IPS-18a (cell line): ENCODE data around the gene MCL1.
"Not testable (repeated sequence)": the region's sequence is repeated elsewhere in the genome, so short reads cannot be mapped to it uniquely, and the experiment has no call there.

ENCODE experiments used
- H3K27ac ChIP-seq: one replicate; pipeline ENCODE4 v1.5.1; 2013; ENCODE audit warnings: low read length
- H3K27me3 ChIP-seq: one replicate; pipeline ENCODE4 v1.6.1; 2013; ENCODE audit warnings: mild to moderate bottlenecking, low read length; ENCODE audit not compliant: control insufficient read depth, insufficient read depth
- H3K36me3 ChIP-seq: one replicate; pipeline ENCODE4 v1.6.1; 2013; ENCODE audit warnings: low read depth, low read length; ENCODE audit not compliant: control insufficient read depth
- H3K4me1 ChIP-seq: one replicate; pipeline ENCODE4 v1.6.1; 2013; ENCODE audit warnings: low read depth, low read length; ENCODE audit not compliant: control insufficient read depth
- H3K4me3 ChIP-seq: one replicate; pipeline ENCODE4 v1.5.1; 2013; ENCODE audit warnings: low read length
- H3K9ac ChIP-seq: one replicate; pipeline ENCODE4 v1.6.1; 2013; ENCODE audit warnings: mild to moderate bottlenecking, low read length, moderate library complexity
- H3K9me3 ChIP-seq: one replicate; pipeline ENCODE4 v1.6.1; 2013; ENCODE audit warnings: low read depth, low read length; ENCODE audit not compliant: control insufficient read depth

Gene MCL1

DNA sequence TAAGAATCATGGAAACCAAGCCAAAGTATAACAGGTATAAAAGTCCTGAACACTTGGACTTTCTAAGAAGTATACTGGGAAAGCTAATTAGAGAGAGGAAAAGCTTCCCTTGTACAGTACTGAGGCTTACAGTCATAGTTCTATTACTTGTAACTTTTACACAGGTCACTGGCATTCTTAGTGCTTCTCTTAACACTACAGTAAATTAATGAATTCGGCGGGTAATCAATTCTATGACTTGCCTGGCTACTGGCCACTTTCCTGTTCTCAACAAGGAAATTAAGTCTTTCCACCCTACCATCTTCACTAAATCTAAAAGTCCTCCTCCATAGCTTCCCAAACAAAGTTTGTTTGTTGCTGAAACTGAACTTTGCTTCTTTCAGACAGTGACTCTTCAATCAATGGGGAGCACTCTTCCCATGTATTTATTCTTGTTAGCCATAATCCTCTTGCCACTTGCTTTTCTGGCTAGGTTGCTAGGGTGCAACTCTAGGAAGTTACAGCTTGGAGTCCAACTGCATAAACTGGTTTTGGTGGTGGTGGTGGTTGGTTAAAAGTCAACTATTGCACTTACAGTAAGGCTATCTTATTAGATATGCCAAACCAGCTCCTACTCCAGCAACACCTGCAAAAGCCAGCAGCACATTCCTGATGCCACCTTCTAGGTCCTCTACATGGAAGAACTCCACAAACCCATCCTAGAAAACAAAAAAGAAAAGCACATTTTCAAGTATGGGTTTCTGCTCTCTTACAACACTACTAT is 2.4 kb downstream of the MCL1 start:
- Histone ChIP-seq H3K9me3 (no peaks in the 10 kb centered on the region), H3K9ac (peak overlapping the region; percentile 100), H3K4me3 (peak overlapping the region; percentile 94), H3K4me1 (peaks cover 43% of the 10 kb centered on the region), H3K27me3 (no peaks in the 10 kb centered on the region), H3K36me3 (peaks cover 62% of the 10 kb centered on the region), H3K27ac (peak overlapping the region; percentile 15)

DNA sequence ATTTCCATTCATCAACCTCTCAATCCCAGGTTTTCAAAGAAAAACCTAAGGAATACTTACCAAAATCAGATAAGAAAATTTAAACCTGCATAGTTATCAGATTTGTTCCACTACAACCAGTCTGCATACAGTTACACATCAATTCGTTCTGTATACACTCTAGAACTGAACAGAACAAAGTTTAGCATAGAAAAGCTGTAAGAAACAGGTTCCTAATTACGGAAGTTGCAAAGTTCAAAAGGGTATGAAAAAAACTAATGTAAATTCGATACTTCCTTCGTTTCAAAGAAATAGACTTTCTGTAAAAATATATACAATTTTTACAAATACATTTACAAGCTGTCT is 3.1 kb downstream of the MCL1 start:
- Histone ChIP-seq H3K27ac (no peak overlapping the region), H3K4me1 (peaks cover 43% of the 10 kb centered on the region), H3K9me3 (no peaks in the 10 kb centered on the region), H3K27me3 (no peaks in the 10 kb centered on the region), H3K36me3 (peaks cover 63% of the 10 kb centered on the region), H3K9ac (peak overlapping the region; percentile 100), H3K4me3 (peak overlapping the region; percentile 94)

DNA sequence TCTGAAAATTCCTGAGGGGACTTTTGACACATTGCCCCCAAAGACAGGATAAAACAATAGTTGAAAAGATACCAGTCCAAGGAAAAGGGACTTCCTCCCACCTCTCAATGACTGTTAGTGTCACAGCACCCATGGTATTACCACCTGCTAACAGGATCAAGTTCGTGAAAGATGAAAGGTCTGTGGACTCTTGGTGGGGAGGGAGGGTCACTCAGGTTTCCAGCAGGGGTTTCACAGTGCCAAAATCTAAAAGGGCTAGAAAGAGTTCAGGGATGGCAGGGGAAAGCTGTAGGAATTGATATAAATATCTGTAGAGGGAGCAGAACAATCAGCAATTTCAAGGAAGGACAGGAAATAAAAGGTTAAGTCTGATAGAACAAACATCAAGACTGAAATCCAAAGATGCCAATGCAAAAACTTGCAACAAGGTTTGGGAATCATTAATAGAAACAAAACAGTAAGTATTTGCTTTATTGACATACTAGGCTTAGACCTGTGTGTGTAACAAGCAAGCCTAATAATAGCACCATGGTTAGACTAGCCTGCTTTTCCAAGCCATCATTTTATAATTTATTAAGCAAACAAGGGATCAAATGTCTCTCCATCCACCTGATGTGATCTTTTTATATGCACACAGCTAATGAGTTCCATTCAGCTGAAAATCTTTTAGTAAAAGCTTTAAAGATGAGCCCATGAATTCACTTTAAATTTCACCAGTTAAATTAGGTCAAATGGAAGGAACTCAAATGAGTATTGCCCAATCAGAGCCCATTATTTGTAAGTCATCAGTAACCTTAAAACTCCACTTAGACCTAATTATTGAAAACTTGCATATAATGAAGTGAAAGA is 3.7 kb downstream of the MCL1 start:
- Histone ChIP-seq H3K9me3 (no peaks in the 10 kb centered on the region), H3K4me1 (peaks cover 43% of the 10 kb centered on the region), H3K4me3 (peak overlapping the region; percentile 94), H3K9ac (peak overlapping the region; percentile 100), H3K27ac (no peak overlapping the region), H3K27me3 (no peaks in the 10 kb centered on the region), H3K36me3 (peaks cover 67% of the 10 kb centered on the region)

DNA sequence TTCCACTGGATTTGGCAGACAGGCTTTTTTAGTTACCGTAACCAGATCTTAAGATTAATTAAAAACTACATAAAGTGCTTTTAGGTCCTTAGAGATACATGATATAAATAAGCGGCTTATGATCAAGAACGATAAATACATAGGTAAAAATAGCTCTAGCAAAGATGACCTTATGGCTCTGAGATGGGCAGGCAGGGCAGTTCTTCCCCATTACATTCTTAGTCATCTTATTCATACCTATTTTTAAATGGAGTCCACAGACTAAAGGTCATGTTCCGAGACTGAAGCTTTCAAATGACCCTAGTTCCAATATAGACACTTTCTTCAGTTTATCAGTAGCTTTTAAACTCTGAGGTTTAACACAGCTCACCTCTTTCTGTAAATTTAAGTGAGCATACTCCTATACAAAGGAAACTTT is 4.3 kb downstream of the MCL1 start:
- Histone ChIP-seq H3K9me3 (no peaks in the 10 kb centered on the region), H3K9ac (peak overlapping the region; percentile 100), H3K4me1 (peaks cover 46% of the 10 kb centered on the region), H3K27ac (no peak overlapping the region), H3K36me3 (peaks cover 67% of the 10 kb centered on the region), H3K4me3 (peak overlapping the region; percentile 94), H3K27me3 (no peaks in the 10 kb centered on the region)

DNA sequence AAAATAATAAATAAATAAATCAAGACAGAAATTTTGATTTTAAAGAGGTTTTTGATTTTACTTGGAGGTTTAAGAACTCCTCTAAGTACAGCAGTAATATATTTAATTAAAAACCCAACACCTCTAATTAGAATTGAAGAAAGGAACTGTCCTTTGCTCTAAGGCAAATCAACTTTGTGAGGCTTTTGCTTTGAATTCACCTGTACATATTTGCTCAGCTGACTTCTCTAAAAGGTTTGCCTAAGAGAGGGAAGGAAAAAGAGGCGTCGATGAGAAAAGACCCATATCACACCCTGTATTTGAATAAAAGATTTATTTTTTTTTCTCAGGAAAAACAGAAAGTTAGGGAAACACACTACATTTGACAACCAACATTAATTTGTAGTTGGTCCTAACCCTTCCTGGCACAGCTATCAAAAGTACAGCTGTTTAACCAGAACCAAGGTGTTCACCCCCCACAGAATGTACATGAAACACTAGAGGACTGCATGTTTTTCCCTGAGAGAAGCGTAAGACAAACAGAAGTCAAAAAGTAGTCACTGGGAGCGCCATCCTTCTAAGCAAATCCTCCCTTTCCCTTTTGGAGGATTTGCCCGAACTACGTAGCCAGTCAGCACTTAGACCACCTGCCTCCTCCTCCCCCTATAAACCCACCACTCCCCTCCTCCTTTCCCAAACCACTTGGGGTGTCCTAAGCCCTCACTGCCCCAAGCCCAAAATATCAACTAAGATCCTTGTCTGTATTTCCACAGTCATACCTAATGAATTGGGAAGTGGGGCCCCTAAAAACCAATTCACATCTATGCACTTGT is 4.9 kb downstream of the MCL1 start:
- no peaks in the 10 kb centered on the region for H3K27me3 ChIP-seq
- no peak overlapping the region for H3K9ac ChIP-seq
- peaks cover 49% of the 10 kb centered on the region for H3K4me1 ChIP-seq
- peaks cover 70% of the 10 kb centered on the region for H3K36me3 ChIP-seq
- no peak overlapping the region for H3K27ac ChIP-seq
- peak overlapping the region; percentile 94 for H3K4me3 ChIP-seq
- no peaks in the 10 kb centered on the region for H3K9me3 ChIP-seq

DNA sequence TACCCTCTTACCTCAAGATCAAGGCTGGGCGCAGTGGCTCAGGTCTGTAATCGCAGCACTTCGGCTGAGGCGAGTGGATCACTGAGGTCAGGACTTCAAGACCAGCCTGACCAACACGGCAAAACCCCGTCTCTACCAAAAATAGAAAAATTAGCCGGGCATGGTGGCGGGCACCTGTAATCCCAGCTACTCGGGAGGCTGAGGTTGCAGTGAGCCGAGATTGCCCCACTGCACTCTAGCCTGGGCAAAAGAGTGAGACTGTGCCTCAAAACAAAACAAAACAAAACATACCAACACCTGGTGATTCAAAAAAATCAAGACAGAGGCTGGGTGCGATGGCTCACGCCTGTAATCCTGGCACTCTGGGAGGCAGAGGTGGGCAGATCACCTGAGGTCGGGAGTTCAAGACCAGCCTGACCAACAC is 5.8 kb downstream of the MCL1 start:
- H3K36me3 ChIP-seq, result peaks cover 68% of the 10 kb centered on the region
- not testable (repeated sequence) for H3K27ac ChIP-seq, H3K9ac ChIP-seq, H3K4me3 ChIP-seq, H3K27me3 ChIP-seq, H3K9me3 ChIP-seq
- H3K4me1 ChIP-seq, result peaks cover 57% of the 10 kb centered on the region

DNA sequence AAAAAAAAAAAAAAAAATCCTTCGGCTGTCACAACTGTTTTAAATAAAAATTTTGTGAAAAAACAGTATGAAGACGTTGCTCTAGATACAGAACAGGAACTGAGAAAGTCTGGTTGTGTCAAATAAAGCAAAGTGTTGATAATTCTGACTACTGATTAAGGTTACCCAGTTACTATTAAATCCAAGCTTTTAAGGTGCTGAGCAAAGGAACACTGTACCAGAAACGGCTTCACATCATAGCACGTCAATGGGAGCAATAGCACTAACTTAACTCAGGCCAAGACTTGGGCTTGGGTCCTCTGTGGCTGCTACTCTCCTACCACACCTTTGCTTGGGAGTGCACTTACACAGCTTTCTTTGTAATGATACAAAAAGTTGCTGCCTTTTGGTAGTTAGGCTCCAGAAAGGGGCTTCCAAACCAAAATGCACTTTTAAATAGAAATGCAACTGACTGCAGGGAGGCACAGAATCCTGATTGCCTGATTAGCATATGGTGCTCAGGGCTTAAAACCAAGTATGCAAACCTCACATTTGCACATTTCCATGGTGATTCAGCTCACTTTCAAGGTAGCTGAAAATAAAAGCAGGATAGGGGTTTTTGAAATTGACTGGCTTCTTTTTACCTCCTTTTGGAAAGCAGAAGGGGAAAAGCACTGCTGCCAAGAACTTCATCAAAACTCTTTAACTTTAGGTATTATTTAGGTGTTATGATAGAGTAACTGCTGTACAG is 6.3 kb downstream of the MCL1 start:
- no peaks in the 10 kb centered on the region for H3K27me3 ChIP-seq
- H3K4me1 ChIP-seq, result peaks cover 63% of the 10 kb centered on the region
- H3K9me3 ChIP-seq, result no peaks in the 10 kb centered on the region
- no peak overlapping the region for H3K9ac ChIP-seq
- no peak overlapping the region for H3K27ac ChIP-seq
- H3K36me3 ChIP-seq, result peaks cover 62% of the 10 kb centered on the region
- H3K4me3 ChIP-seq, result no peak overlapping the region

DNA sequence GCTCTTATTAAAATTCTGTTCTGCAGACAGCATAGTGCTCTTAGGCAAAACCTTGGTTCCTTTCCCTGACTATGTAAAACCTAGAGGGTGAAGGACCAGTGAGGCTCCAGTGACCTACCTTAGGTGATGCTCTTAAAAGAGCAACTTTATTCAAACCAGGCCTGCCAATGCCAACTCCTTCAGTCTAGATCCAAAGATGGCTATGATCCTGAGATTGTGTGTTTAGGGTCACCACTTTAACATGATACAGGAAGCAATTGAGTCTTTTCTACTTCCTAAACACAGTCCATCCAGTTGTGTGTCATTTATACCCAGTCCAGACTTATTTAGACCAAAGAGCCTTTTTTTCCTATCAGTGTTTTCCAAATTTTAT is 10.8 kb downstream of the MCL1 start:
- H3K27ac ChIP-seq, result peak overlapping the region; percentile 98
- H3K36me3 ChIP-seq, result peaks cover 21% of the 10 kb centered on the region
- H3K4me3 ChIP-seq, result peak overlapping the region; percentile 77
- peaks cover 57% of the 10 kb centered on the region for H3K4me1 ChIP-seq
- H3K9ac ChIP-seq, result peak overlapping the region; percentile 92
- no peaks in the 10 kb centered on the region for H3K27me3 ChIP-seq
- H3K9me3 ChIP-seq, result no peaks in the 10 kb centered on the region

DNA sequence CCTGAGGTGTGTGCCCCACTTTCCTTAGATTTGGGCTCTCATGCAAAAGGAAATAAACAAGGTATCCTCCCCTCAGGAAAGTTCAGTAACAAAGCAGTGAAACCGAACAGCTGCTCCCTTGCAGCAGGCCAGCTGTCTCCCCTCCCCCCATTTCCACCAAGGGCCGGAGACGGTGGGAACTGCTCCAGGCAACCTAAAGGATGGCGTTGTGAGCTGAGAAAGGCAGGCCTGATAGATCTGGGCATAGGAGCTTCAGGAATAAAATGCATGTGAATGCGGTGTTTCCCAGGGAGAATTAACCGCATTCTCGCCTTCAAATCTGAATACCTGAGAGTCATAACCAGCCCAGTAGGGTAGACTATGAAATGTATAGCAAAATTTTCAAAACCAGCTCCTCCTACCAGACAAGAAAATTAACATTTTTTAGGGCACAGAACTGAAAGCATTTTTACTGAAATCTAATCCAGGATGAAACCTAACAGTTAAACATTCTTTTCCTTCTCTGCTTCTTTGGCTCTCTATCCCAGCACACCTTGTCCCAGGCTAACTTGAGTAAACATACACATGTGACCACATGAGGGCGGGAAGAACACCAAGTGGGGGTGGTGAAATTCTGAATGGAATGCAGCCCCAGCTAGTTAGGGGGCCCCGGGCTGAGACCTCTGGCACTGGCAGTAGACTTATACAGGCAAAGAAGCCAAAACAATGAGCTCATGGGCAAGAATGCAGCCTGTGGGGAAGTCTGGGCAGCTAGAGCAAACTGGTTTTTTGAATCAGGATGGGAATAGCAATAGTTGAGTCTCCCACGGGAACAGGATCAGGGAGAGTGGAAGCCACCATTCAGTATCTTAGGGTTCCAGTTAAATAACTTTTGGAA is 11.5 kb downstream of the MCL1 start:
- Histone ChIP-seq H3K27me3 (no peaks in the 10 kb centered on the region), H3K9me3 (no peaks in the 10 kb centered on the region), H3K9ac (peak overlapping the region; percentile 92), H3K4me1 (peaks cover 57% of the 10 kb centered on the region), H3K27ac (peak overlapping the region; percentile 98), H3K4me3 (peak overlapping the region; percentile 77), H3K36me3 (peaks cover 14% of the 10 kb centered on the region)

DNA sequence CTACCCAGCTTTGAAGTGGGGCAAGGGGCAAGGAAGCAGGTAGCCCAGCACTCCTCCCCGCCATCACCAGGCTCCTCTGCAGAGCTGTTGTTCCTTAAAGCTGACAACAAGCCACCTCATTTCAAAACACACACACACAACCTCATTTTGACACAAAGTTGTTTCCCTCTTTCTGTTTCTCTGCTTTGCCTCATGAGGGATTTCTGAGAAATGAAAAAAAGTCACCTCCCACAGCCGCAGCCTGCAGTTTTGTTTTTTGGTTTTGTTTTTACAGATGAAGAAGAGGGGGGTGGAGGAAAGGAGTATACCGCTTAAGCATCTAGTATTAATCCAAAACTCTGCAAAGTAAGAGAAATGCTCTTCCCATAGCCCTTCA is 12.1 kb downstream of the MCL1 start:
- H3K9me3 ChIP-seq, result no peaks in the 10 kb centered on the region
- H3K4me1 ChIP-seq, result peaks cover 61% of the 10 kb centered on the region
- H3K36me3 ChIP-seq, result peaks cover 8% of the 10 kb centered on the region
- no peaks in the 10 kb centered on the region for H3K27me3 ChIP-seq
- H3K9ac ChIP-seq, result peak overlapping the region; percentile 92
- H3K4me3 ChIP-seq, result peak overlapping the region; percentile 77
- peak overlapping the region; percentile 98 for H3K27ac ChIP-seq
